Measurements from ENCODE around the gene PCDH10.

The PCDH10 gene

DNA sequence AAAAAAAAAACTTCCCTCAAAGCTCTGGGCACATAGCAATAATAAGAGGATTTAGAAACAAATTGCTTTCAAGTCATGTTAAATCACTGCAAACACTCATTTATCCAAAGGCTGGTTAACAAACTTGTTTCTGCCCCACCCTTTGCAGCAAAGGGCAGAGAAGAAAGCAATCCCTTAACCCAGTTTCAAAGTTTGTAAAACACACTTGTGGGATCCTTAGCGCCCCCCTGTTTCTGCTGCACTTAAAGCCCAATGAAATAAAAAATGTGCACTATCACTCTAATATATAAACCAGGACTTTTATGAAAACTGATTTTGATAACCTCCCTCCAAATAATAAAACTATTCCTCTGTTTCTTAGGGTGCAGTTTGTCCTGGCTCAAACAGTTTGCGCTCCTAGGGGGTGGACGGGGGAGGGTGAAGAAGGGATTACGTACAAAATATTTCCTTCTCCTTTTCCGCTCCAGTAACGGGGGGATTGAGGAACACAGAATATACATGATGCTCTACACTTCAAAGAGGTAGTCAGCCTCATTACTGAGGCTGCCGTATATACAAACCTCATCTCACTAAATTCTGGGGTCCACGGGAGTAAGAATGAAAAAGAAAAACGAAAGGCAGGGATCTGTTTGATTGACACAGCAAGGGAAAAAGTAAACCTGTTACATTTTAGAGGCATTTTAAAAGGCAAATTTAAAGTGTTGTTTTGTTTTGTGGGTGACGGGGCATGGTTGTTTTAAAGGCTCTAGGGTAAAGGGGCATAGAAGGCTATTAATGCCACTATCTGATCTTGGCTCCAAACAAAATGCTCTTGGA, 3.1 kb upstream of the PCDH10 start:
- peak overlapping the region; percentile 43 for H3K4me3 ChIP-seq (ENCODE audit: low read depth, low read length)
- no peak for DNase-seq (ENCODE audit: low read depth)

DNA sequence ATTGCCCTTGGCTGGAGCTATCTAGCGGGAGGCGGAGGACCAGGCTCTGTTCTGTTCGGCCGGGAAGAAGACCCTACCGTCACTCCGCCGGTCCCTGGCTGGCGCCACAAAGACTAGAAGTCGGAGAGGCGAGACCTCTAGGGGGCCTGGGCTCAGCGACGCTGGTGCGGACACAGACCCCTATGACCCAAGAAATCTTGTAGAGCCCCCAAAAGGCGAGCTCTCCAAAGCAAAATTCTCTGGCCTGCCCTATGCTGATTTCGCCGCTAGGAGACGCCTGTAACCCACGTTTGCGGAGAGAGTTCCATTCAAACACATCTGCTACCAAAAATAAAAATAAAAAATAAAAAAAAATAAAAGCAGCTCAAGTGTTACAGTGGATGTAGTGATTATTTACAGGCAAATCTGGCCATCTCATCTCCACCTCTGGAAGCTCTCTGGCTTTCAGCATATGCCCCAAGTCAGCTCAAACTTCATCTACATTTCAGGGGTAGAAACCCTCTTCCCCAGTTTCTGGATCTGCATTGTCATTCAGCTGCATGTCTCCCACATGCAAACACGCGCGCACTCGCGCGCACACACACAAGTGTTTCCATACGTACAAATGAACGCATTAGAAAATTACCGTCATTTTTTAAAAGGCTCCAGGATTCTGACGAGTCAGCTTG, 2.4 kb upstream of the PCDH10 start:
- TF ChIP-seq, protein P1, sequence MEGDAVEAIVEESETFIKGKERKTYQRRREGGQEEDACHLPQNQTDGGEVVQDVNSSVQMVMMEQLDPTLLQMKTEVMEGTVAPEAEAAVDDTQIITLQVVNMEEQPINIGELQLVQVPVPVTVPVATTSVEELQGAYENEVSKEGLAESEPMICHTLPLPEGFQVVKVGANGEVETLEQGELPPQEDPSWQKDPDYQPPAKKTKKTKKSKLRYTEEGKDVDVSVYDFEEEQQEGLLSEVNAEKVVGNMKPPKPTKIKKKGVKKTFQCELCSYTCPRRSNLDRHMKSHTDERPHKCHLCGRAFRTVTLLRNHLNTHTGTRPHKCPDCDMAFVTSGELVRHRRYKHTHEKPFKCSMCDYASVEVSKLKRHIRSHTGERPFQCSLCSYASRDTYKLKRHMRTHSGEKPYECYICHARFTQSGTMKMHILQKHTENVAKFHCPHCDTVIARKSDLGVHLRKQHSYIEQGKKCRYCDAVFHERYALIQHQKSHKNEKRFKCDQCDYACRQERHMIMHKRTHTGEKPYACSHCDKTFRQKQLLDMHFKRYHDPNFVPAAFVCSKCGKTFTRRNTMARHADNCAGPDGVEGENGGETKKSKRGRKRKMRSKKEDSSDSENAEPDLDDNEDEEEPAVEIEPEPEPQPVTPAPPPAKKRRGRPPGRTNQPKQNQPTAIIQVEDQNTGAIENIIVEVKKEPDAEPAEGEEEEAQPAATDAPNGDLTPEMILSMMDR (IDR thresholded peaks at IDR 0.05; ENCODE audit: control insufficient read depth, extremely low read depth, insufficient read depth), result peak; percentile 91
- no peak for DNase-seq (ENCODE audit: low read depth)
- peak overlapping the region; percentile 43 for H3K4me3 ChIP-seq (ENCODE audit: low read depth, low read length)

More for the DNA sequence above, 3.1 kb upstream of the PCDH10 start:
- TF ChIP-seq, protein P1 (IDR thresholded peaks at IDR 0.05; ENCODE audit: control insufficient read depth, extremely low read depth, insufficient read depth), result no peak

DNA sequence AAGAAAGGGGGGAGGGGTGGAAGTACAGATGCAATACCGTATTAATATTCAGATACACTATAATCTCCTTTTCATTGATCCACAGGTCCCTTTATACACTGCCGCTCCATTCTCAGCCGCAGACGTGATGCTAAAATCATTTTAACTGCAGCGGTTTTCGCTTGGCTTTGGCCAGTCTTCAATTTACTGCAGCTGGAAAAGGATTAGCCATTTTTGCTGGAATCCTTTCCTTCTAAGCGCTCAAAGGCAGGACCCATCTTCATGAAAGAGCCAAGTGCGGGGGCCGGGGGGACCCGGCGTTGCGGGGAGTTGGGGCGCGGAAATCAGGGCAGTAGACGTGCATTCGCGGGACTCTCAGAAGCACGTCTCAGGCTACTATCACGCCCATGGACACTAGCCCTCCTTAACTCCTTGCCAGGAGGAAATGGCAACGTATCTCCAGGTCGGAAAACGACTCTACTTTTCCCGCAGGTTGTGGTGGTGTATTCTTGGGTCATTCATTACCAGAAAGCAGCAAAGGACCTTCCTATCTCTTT, 1.7 kb upstream of the PCDH10 start:
- no peak overlapping the region for H3K4me3 ChIP-seq (ENCODE audit: low read depth, low read length)
- TF ChIP-seq, protein P1 (IDR thresholded peaks at IDR 0.05; ENCODE audit: control insufficient read depth, extremely low read depth, insufficient read depth), result no peak
- DNase-seq (ENCODE audit: low read depth), result no peak

DNA sequence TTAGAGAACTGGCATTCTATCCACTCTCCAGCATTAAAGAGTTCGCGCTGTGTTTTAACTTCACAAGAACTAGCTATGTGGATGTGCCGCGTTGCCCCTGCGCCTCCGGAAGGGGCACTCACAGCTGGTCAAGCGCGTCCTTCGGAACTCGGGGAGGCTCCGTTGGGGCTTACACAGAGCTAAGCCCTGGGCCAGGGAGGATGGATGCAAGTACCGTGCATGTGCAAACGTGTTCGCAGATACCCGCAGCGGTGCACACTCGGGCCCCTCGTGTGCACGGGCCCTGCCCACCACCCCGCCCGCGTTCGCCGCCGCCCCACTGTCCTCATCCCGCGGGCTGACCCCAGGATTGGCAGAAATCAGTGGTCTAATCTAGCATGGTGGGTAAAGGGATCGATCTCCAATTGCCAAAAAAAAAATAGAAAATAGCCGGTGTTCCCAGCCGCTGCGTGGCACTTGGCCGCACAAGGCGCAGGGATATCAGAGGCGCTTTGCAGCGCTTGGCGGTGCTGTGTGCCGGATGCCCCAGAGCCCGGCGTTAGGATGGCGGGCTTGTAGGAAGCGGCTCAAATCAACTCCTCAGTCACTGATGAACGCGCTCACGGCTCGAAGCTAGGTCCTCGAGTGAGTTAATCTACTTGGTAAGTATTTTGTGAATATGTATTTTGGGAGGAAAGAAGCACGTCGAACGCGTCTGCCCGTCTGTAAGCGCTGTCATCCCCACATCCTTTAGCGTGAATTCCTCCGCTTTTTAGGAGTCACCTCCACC, 989 bp upstream of the PCDH10 start:
- no peak for DNase-seq (ENCODE audit: low read depth)
- H3K4me3 ChIP-seq (ENCODE audit: low read depth, low read length), result no peak overlapping the region
- TF ChIP-seq, protein P1 (IDR thresholded peaks at IDR 0.05; ENCODE audit: control insufficient read depth, extremely low read depth, insufficient read depth), result no peak

DNA sequence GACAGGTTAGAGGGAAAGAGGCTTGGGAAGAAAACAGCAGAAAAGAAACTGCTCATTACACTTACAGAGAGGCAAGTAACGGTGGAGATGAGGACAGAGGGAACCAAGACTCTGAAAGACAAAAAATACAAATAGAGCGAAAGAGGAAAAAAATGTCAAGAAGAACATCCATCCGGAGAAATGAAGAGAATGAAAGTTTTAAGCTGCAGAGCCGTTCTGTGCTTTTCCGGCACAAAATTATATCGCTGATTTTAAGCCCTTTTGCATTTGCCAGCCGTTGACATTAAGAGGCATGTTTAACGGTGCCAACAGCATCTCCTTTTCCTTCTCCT, 236 bp downstream of the PCDH10 start:
- TF ChIP-seq, protein P1 (IDR thresholded peaks at IDR 0.05; ENCODE audit: control insufficient read depth, extremely low read depth, insufficient read depth), result no peak
- no peak overlapping the region for H3K4me3 ChIP-seq (ENCODE audit: low read depth, low read length)
- DNase-seq (ENCODE audit: low read depth), result no peak

DNA sequence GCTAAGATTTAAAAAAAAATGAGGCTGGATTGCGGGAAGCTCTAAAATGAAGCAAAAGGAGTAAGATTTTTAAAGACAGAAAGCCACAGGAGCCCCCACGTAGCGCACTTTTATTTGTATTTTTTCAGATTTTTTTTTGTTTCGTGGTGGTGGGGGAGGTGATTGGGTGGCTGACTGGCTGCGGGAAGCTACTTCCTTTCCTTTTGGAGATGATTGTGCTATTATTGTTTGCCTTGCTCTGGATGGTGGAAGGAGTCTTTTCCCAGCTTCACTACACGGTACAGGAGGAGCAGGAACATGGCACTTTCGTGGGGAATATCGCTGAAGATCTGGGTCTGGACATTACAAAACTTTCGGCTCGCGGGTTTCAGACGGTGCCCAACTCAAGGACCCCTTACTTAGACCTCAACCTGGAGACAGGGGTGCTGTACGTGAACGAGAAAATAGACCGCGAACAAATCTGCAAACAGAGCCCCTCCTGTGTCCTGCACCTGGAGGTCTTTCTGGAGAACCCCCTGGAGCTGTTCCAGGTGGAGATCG, 908 bp downstream of the PCDH10 start:
- H3K4me3 ChIP-seq (ENCODE audit: low read depth, low read length), result no peak overlapping the region
- TF ChIP-seq, protein P1 (IDR thresholded peaks at IDR 0.05; ENCODE audit: control insufficient read depth, extremely low read depth, insufficient read depth), result no peak
- DNase-seq (ENCODE audit: low read depth), result no peak

Data from LNCaP clone FGC (cell line).